WTC11 (cell line): ENCODE data around the gene IL1RAP. TPM values are rescaled to one million over a fixed set of nuclear protein-coding genes. Genes with fewer than 3 reads are reported as not detected.

Experiments used
- ATAC-seq: fragments of 200-7000 bp; cut with Tn5 transposase; 2 replicates; pipeline ENCODE4 v1.10.0; 2021; ENCODE audit warnings: mild to moderate bottlenecking, moderate library complexity
- CTCF ChIA-PET: fragments of 300-600 bp; sonication (Branson Sonifier 250); formaldehyde crosslinking; loops from one replicate; lab custom pipeline; 2021; ENCODE audit warnings: antibody characterized with exemption; lab: Charles Lee
- POLR2A ChIA-PET: fragments of 350-600 bp; sonication (Branson Sonifier 250); formaldehyde crosslinking; loops from one replicate; lab custom pipeline; 2021; ENCODE audit warnings: antibody characterized with exemption; lab: Charles Lee
- DNase-seq: peaks from one replicate; pipeline ENCODE4 v3.0.0; 2021; ENCODE audit warnings: low spot score
- H3K27ac Mint-ChIP-seq: 2 replicates; pipeline ENCODE4 v1.8.0; 2021; ENCODE audit warnings: mixed read lengths
- H3K27me3 Mint-ChIP-seq: 2 replicates; pipeline ENCODE4 v1.8.0; 2021; ENCODE audit warnings: low read depth, mild to moderate bottlenecking, moderate library complexity, mixed read lengths
- H3K36me3 Mint-ChIP-seq: 2 replicates; pipeline ENCODE4 v1.8.0; 2021; ENCODE audit warnings: mixed read lengths
- H3K4me1 Mint-ChIP-seq: 2 replicates; pipeline ENCODE4 v1.8.0; 2022; ENCODE audit warnings: mixed read lengths
- H3K4me3 Mint-ChIP-seq: 2 replicates; pipeline ENCODE4 v1.8.0; 2021; ENCODE audit warnings: mild to moderate bottlenecking, moderate library complexity, mixed read lengths
- H3K9me3 Mint-ChIP-seq: 2 replicates; pipeline ENCODE4 v1.8.0; 2021; ENCODE audit warnings: mixed read lengths
- EMX1 ChIP-seq: fragments of 250-450 bp; sonication (Bioruptor Pico); IDR thresholded peaks from 2 replicates; pipeline ENCODE4 v1.8.0; 2021; ENCODE audit warnings: mild to moderate bottlenecking
- FOXK1 ChIP-seq: sonication (generic); formaldehyde crosslinking; IDR thresholded peaks from 2 replicates; pipeline ENCODE4 v1.8.0; 2022; ENCODE audit warnings: mild to moderate bottlenecking, moderate library complexity, missing genetic modification reagents
- GTF2I ChIP-seq: fragments of 250-450 bp; sonication (Bioruptor Pico); conservative IDR thresholded peaks from 2 replicates; pipeline ENCODE4 v1.4.0; 2021; ENCODE audit warnings: mild to moderate bottlenecking
- IRF2 ChIP-seq: sonication (generic); formaldehyde crosslinking; IDR thresholded peaks from 2 replicates; pipeline ENCODE4 v1.8.0; 2022; ENCODE audit warnings: low read depth, missing genetic modification reagents, borderline replicate concordance
- KAT7 ChIP-seq: sonication (generic); formaldehyde crosslinking; IDR thresholded peaks from 2 replicates; pipeline ENCODE4 v1.8.1; 2023; ENCODE audit warnings: missing genetic modification reagents, mild to moderate bottlenecking, borderline replicate concordance
- MYBL2 ChIP-seq: sonication (generic); formaldehyde crosslinking; IDR thresholded peaks from 2 replicates; pipeline ENCODE4 v1.8.1; 2023; ENCODE audit warnings: mild to moderate bottlenecking, moderate library complexity, missing genetic modification reagents
- NR1H2 ChIP-seq: sonication (generic); formaldehyde crosslinking; IDR thresholded peaks from 2 replicates; pipeline ENCODE4 v1.9.0; 2021; ENCODE audit warnings: mild to moderate bottlenecking, moderate library complexity, missing genetic modification reagents
- PRRX2 ChIP-seq: fragments of 250-450 bp; sonication (Bioruptor Pico); IDR thresholded peaks from 2 replicates; pipeline ENCODE4 v1.8.0; 2021; ENCODE audit warnings: mild to moderate bottlenecking
- SP1 ChIP-seq: sonication (generic); formaldehyde crosslinking; conservative IDR thresholded peaks from 2 replicates; pipeline ENCODE4 v1.8.1; 2022; ENCODE audit warnings: missing genetic modification reagents
- ZBTB21 ChIP-seq: sonication (generic); formaldehyde crosslinking; IDR thresholded peaks from 2 replicates; pipeline ENCODE4 v1.8.1; 2023; ENCODE audit warnings: mild to moderate bottlenecking, missing genetic modification reagents, borderline replicate concordance
- ZNF138 ChIP-seq: sonication (generic); formaldehyde crosslinking; conservative IDR thresholded peaks from 2 replicates; pipeline ENCODE4 v1.8.1; 2022; ENCODE audit warnings: mild to moderate bottlenecking, moderate library complexity, missing genetic modification reagents
- total RNA-seq: library from RNA; stranded (reverse); gene quantifications from 3 replicates; pipeline ENCODE4 v1.2.3, GENCODE V29; 2021
- TF ChIP-seq, protein P1 (sequence below): sonication (generic); formaldehyde crosslinking; IDR thresholded peaks from 2 replicates; pipeline ENCODE4 v1.8.1; 2023; ENCODE audit warnings: mild to moderate bottlenecking, missing genetic modification reagents, moderate library complexity
- TF ChIP-seq, protein P2 (sequence below): sonication (generic); formaldehyde crosslinking; IDR thresholded peaks from 2 replicates; pipeline ENCODE4 v1.8.1; 2022; ENCODE audit warnings: mild to moderate bottlenecking, missing genetic modification reagents, moderate library complexity, borderline replicate concordance
- TF ChIP-seq, protein P3 (sequence below): sonication (generic); formaldehyde crosslinking; IDR thresholded peaks from 2 replicates; pipeline ENCODE4 v1.8.1; 2023; ENCODE audit warnings: mild to moderate bottlenecking, missing genetic modification reagents, moderate library complexity
- TF ChIP-seq, protein P4 (sequence below): sonication (generic); formaldehyde crosslinking; IDR thresholded peaks from 2 replicates; pipeline ENCODE4 v1.8.0; 2022; ENCODE audit warnings: mild to moderate bottlenecking, missing genetic modification reagents
- TF ChIP-seq, protein P5 (sequence below): sonication (generic); formaldehyde crosslinking; IDR thresholded peaks from 2 replicates; pipeline ENCODE4 v1.8.1; 2023; ENCODE audit warnings: mild to moderate bottlenecking, missing genetic modification reagents
- TF ChIP-seq, protein P6 (sequence below): sonication (generic); formaldehyde crosslinking; IDR thresholded peaks from 2 replicates; pipeline ENCODE4 v1.8.0; 2022; ENCODE audit warnings: mild to moderate bottlenecking, missing genetic modification reagents
- TF ChIP-seq, protein P7 (sequence below): fragments of 250-450 bp; sonication (Bioruptor Pico); IDR thresholded peaks from 2 replicates; pipeline ENCODE4 v1.9.0; 2021; ENCODE audit warnings: mild to moderate bottlenecking

Gene IL1RAP
- total RNA-seq, 1 experiment from 2014 or later, result 4.5 TPM

DNA sequence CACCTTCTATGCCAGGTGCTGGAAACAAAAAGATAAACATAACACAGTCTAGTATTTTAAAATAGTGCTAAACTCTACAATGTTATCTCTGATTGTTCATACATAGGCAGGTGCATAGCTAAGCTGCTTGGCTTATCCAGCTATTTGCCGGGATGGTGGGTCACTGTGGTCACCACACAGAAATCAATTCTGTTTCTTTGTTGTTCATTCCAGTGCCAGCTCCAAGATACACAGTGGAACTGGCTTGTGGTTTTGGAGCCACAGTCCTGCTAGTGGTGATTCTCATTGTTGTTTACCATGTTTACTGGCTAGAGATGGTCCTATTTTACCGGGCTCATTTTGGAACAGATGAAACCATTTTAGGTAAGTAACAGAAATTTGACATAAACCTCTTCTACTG, 130.2 kb downstream of the IL1RAP start:
- Mint-ChIP-seq H3K4me3 (no peak overlapping the region), H3K27me3 (no peaks in the 10 kb centered on the region), H3K4me1 (peaks cover 41% of the 10 kb centered on the region), H3K36me3 (no peaks in the 10 kb centered on the region), H3K27ac (no peak overlapping the region)
- no peak for DNase-seq
- no peak for ATAC-seq
- no peak for TF ChIP-seq IRF2
- no peak for TF ChIP-seq KAT7
- TF ChIP-seq ZNF138 (CRISPR knock-in tag), result no peak
- no peak for TF ChIP-seq GTF2I (CRISPR knock-in tag)
- TF ChIP-seq ZBTB21 (CRISPR knock-in tag), result no peak
- TF ChIP-seq EMX1 (CRISPR knock-in tag), result no peak
- TF ChIP-seq, all 79 proteins: peak for 0
- H3K9me3 Mint-ChIP-seq, result no peaks in the 10 kb centered on the region
- ChIA-PET POLR2A (no interaction called here), CTCF (no interaction called here)

DNA sequence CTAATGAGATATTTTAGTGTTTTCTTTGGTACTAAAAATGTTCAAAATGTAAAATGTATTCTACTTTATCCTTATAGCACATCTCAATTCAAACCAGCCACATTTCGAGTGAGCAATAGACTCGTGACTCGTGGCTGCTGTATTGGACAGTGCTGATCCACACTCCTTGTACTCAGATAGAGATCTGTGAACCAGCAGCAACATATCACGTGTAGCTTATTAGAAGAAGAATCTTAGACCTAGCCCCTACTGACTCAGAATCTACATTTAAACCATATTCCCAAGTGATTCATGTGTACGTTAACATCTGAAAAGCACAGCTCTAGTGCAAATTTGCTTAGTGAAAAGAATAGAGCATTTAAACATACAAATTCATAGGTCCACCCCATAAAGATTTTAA, 130.9 kb downstream of the IL1RAP start:
- Mint-ChIP-seq H3K4me3 (no peak overlapping the region), H3K36me3 (no peaks in the 10 kb centered on the region), H3K27me3 (no peaks in the 10 kb centered on the region), H3K9me3 (no peaks in the 10 kb centered on the region), H3K4me1 (peaks cover 44% of the 10 kb centered on the region), H3K27ac (peak overlapping the region; percentile 68)
- TF ChIP-seq PRRX2 (CRISPR knock-in tag) (no peak), GTF2I (CRISPR knock-in tag) (no peak), SP1 (CRISPR knock-in tag) (no peak), NR1H2 (CRISPR knock-in tag) (no peak), FOXK1 (CRISPR knock-in tag) (no peak), MYBL2 (CRISPR knock-in tag) (no peak)
- TF ChIP-seq, protein P1, sequence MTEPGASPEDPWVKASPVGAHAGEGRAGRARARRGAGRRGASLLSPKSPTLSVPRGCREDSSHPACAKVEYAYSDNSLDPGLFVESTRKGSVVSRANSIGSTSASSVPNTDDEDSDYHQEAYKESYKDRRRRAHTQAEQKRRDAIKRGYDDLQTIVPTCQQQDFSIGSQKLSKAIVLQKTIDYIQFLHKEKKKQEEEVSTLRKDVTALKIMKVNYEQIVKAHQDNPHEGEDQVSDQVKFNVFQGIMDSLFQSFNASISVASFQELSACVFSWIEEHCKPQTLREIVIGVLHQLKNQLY (CRISPR knock-in tag), result no peak
- TF ChIP-seq, protein P2, sequence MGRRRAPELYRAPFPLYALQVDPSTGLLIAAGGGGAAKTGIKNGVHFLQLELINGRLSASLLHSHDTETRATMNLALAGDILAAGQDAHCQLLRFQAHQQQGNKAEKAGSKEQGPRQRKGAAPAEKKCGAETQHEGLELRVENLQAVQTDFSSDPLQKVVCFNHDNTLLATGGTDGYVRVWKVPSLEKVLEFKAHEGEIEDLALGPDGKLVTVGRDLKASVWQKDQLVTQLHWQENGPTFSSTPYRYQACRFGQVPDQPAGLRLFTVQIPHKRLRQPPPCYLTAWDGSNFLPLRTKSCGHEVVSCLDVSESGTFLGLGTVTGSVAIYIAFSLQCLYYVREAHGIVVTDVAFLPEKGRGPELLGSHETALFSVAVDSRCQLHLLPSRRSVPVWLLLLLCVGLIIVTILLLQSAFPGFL (CRISPR knock-in tag), result no peak
- TF ChIP-seq, protein P3, sequence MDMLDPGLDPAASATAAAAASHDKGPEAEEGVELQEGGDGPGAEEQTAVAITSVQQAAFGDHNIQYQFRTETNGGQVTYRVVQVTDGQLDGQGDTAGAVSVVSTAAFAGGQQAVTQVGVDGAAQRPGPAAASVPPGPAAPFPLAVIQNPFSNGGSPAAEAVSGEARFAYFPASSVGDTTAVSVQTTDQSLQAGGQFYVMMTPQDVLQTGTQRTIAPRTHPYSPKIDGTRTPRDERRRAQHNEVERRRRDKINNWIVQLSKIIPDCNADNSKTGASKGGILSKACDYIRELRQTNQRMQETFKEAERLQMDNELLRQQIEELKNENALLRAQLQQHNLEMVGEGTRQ (CRISPR knock-in tag), result no peak
- TF ChIP-seq, protein P4, sequence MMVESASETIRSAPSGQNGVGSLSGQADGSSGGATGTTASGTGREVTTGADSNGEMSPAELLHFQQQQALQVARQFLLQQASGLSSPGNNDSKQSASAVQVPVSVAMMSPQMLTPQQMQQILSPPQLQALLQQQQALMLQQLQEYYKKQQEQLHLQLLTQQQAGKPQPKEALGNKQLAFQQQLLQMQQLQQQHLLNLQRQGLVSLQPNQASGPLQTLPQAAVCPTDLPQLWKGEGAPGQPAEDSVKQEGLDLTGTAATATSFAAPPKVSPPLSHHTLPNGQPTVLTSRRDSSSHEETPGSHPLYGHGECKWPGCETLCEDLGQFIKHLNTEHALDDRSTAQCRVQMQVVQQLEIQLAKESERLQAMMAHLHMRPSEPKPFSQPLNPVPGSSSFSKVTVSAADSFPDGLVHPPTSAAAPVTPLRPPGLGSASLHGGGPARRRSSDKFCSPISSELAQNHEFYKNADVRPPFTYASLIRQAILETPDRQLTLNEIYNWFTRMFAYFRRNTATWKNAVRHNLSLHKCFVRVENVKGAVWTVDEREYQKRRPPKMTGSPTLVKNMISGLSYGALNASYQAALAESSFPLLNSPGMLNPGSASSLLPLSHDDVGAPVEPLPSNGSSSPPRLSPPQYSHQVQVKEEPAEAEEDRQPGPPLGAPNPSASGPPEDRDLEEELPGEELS, result no peak
- ChIA-PET POLR2A (no interaction called here), CTCF (no interaction called here)
- no peak for ATAC-seq
- DNase-seq, result no peak

DNA sequence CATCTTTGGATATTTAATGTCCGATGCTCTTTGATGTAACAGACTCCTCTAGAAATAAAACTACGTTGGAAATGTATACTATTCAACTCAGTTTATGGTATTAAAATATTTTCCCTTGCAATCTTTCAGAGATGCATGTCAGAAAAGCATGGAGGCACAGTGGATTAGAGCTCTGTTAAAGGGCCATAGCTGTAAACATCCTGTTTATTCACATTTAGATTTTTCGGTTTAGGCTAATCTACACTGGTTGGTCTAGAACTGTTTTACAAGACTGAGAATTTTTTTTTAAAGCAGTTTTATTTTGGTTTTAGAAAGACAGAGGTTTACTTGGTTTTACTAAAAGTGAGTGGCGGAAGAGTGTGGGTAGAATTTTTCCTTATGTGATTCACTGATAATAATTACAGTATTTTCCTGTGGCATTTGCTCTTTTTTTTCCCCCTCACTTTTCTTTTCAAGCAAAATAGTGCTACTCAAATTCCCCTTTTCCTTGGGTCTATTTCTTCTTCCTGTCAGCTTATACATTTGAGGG, 132.1 kb downstream of the IL1RAP start:
- ATAC-seq (peak; percentile 84), DNase-seq (no peak)
- ChIA-PET POLR2A (no interaction called here), CTCF (interaction anchor here (1.6 kb wide), 1 partner anchor 132 kb away, joined by 5 read pairs; the partner anchor contains the start of gene IL1RAP)
- Mint-ChIP-seq H3K36me3 (no peaks in the 10 kb centered on the region), H3K9me3 (no peaks in the 10 kb centered on the region), H3K4me3 (peak overlapping the region; percentile 39), H3K27me3 (no peaks in the 10 kb centered on the region), H3K27ac (peak overlapping the region; percentile 96), H3K4me1 (peaks cover 44% of the 10 kb centered on the region)
- TF ChIP-seq, protein P5, sequence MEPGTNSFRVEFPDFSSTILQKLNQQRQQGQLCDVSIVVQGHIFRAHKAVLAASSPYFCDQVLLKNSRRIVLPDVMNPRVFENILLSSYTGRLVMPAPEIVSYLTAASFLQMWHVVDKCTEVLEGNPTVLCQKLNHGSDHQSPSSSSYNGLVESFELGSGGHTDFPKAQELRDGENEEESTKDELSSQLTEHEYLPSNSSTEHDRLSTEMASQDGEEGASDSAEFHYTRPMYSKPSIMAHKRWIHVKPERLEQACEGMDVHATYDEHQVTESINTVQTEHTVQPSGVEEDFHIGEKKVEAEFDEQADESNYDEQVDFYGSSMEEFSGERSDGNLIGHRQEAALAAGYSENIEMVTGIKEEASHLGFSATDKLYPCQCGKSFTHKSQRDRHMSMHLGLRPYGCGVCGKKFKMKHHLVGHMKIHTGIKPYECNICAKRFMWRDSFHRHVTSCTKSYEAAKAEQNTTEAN, result no peak
- TF ChIP-seq, protein P6, sequence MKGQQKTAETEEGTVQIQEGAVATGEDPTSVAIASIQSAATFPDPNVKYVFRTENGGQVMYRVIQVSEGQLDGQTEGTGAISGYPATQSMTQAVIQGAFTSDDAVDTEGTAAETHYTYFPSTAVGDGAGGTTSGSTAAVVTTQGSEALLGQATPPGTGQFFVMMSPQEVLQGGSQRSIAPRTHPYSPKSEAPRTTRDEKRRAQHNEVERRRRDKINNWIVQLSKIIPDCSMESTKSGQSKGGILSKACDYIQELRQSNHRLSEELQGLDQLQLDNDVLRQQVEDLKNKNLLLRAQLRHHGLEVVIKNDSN (CRISPR knock-in tag), result no peak
- TF ChIP-seq, protein P4, result peak; percentile 55; the same call in 1 of the 2 replicates
- TF ChIP-seq, protein P7, sequence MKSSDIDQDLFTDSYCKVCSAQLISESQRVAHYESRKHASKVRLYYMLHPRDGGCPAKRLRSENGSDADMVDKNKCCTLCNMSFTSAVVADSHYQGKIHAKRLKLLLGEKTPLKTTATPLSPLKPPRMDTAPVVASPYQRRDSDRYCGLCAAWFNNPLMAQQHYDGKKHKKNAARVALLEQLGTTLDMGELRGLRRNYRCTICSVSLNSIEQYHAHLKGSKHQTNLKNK (CRISPR knock-in tag), result no peak
